ENCODE results near the gene REST.

Gene REST

GRCh38 chr4:56986952-56987351 lies 79.3 kb downstream of the REST start:
- no peak for DNase-seq (ENCODE audit: low read depth, low spot score)
- H3K4me3 ChIP-seq (ENCODE audit: low read depth, low read length), result no peak overlapping the region
- in situ Hi-C loops (cut with HindIII; ENCODE audit: low sequenced_read_pairs), result no loop called here
- TF ChIP-seq, protein P1, sequence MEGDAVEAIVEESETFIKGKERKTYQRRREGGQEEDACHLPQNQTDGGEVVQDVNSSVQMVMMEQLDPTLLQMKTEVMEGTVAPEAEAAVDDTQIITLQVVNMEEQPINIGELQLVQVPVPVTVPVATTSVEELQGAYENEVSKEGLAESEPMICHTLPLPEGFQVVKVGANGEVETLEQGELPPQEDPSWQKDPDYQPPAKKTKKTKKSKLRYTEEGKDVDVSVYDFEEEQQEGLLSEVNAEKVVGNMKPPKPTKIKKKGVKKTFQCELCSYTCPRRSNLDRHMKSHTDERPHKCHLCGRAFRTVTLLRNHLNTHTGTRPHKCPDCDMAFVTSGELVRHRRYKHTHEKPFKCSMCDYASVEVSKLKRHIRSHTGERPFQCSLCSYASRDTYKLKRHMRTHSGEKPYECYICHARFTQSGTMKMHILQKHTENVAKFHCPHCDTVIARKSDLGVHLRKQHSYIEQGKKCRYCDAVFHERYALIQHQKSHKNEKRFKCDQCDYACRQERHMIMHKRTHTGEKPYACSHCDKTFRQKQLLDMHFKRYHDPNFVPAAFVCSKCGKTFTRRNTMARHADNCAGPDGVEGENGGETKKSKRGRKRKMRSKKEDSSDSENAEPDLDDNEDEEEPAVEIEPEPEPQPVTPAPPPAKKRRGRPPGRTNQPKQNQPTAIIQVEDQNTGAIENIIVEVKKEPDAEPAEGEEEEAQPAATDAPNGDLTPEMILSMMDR (IDR thresholded peaks at IDR 0.05; ENCODE audit: low read depth, low read length), result no peak

GRCh38 chr4:56990109-56990905 lies 82.6 kb downstream of the REST start:
- peak; percentile 52 for DNase-seq (ENCODE audit: low read depth, low spot score)
- TF ChIP-seq, protein P1 (IDR thresholded peaks at IDR 0.05; ENCODE audit: low read depth, low read length), result no peak
- H3K4me3 ChIP-seq (ENCODE audit: low read depth, low read length), result no peak overlapping the region
- in situ Hi-C loops (cut with HindIII; ENCODE audit: low sequenced_read_pairs), result no loop called here

DNA sequence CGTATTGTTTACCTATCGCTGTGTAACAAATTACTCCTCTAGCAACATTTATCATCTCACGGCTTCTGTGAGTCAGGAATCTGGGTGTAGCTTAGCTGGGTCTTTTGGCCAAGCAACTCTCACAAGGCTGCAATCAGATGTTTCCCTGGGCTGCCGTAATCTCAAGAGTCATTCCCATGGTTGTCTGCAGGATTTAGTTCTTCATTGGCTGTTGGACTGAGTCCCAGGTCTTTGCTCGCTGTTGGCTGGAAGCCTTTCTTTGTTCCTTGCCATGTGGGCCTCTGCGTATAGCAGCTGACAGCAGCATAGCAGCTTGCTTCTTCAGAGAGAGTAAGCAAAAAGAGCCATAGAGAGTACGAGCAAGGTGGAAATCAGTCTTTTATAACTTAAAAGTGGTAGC lies 87.8 kb downstream of the REST start:
- no peak overlapping the region for H3K4me3 ChIP-seq (ENCODE audit: low read depth, low read length)
- TF ChIP-seq, protein P1 (IDR thresholded peaks at IDR 0.05; ENCODE audit: low read depth, low read length), result no peak
- in situ Hi-C loops (cut with HindIII; ENCODE audit: low sequenced_read_pairs), result no loop called here
- DNase-seq (ENCODE audit: low read depth, low spot score), result peak; percentile 96

GRCh38 chr4:56999751-57000150 lies 92.1 kb downstream of the REST start:
- H3K4me3 ChIP-seq (ENCODE audit: low read depth, low read length), result no peak overlapping the region
- TF ChIP-seq, protein P1 (IDR thresholded peaks at IDR 0.05; ENCODE audit: low read depth, low read length), result no peak
- in situ Hi-C loops (cut with HindIII; ENCODE audit: low sequenced_read_pairs), result no loop called here

GRCh38 chr4:57013543-57014120 lies 105.9 kb downstream of the REST start:
- no peak overlapping the region for H3K4me3 ChIP-seq (ENCODE audit: low read depth, low read length)
- TF ChIP-seq, protein P1 (IDR thresholded peaks at IDR 0.05; ENCODE audit: low read depth, low read length), result no peak
- DNase-seq (ENCODE audit: low read depth, low spot score), result no peak
- in situ Hi-C loops (cut with HindIII; ENCODE audit: low sequenced_read_pairs), result no loop called here

More at GRCh38 chr4:56999751-57000150, 92.1 kb downstream of the REST start:
- DNase-seq (ENCODE audit: low read depth, low spot score), result no peak
